OCI-LY3 (cell line): ENCODE data around the gene DLX4.

Source experiments
- H2AFZ ChIP-seq: fragments of 200-600, 300-600 bp; shearing (Covaris generic); 2 replicates; pipeline ENCODE4 v1.6.0; 2014; ENCODE audit warnings: antibody characterized with exemption, low read depth, low read length
- H3K27ac ChIP-seq: fragments of 200-600, 300-600 bp; sonication (generic); 2 replicates; pipeline ENCODE4 v1.5.1; 2014; ENCODE audit warnings: mild to moderate bottlenecking, low read length, moderate library complexity, mixed read lengths
- H3K27me3 ChIP-seq: fragments of 200-600, 300-600 bp; sonication (generic); 2 replicates; pipeline ENCODE4 v1.6.1; 2014; ENCODE audit warnings: low read depth, low read length, mixed read lengths
- H3K36me3 ChIP-seq: fragments of 200-600, 300-600 bp; sonication (generic); replicated peaks from 2 replicates; pipeline ENCODE3; 2014; ENCODE audit warnings: low read depth, low read length, mixed read lengths
- H3K4me1 ChIP-seq: fragments of 300-600, 200-600 bp; sonication (generic); 2 replicates; pipeline ENCODE4 v1.6.1; 2014; ENCODE audit warnings: low read length, mixed read lengths
- H3K4me2 ChIP-seq: fragments of 200-600, 300-600 bp; sonication (generic); 2 replicates; pipeline ENCODE4 v1.6.1; 2014; ENCODE audit warnings: low read length, mixed read lengths
- H3K4me3 ChIP-seq: fragments of 300-600, 200-600 bp; sonication (generic); 2 replicates; pipeline ENCODE4 v1.5.1; 2014; ENCODE audit warnings: antibody characterized with exemption, mild to moderate bottlenecking, low read length, moderate library complexity
- H3K79me2 ChIP-seq: fragments of 300-600, 200-600 bp; shearing (Covaris generic); 2 replicates; pipeline ENCODE4 v1.6.1; 2014; ENCODE audit warnings: mild to moderate bottlenecking, low read length, mixed read lengths
- H3K9ac ChIP-seq: fragments of 300-600, 200-600 bp; shearing (Covaris generic); 2 replicates; pipeline ENCODE4 v1.6.0; 2014; ENCODE audit warnings: mild to moderate bottlenecking, low read length, moderate library complexity
- H3K9me3 ChIP-seq: fragments of 200-600, 300-600 bp; shearing (Covaris generic); 2 replicates; pipeline ENCODE4 v1.6.1; 2014; ENCODE audit warnings: low read length, mixed read lengths; ENCODE audit not compliant: insufficient read depth
- H4K20me1 ChIP-seq: fragments of 200-600, 300-600 bp; sonication (generic); 2 replicates; pipeline ENCODE4 v1.6.1; 2016; ENCODE audit warnings: low read length, mixed read lengths; ENCODE audit not compliant: insufficient read depth
- CTCF ChIP-seq: fragments of 200-600, 300-600 bp; sonication (generic); IDR thresholded peaks from 2 replicates; pipeline ENCODE4 v1.5.1; 2014; ENCODE audit warnings: antibody characterized with exemption, low read length, low read depth
- EZH2phosphoT487 ChIP-seq: fragments of 200-600 bp; shearing (Covaris generic); IDR thresholded peaks from 2 replicates; pipeline ENCODE4 v1.6.1; 2018; ENCODE audit warnings: antibody characterized with exemption, mixed run types, low read depth

DLX4 gene

GRCh38 chr17:49996121-49996494, 27.1 kb downstream of the DLX4 start:
- no peak overlapping the region for H2AFZ ChIP-seq
- peaks cover 15% of the 10 kb centered on the region for H3K27me3 ChIP-seq
- H3K4me2 ChIP-seq, result peak overlapping the region; percentile 56
- no peak overlapping the region for H3K27ac ChIP-seq
- H3K4me1 ChIP-seq, result peaks cover 10% of the 10 kb centered on the region
- TF ChIP-seq CTCF (no peak), EZH2phosphoT487 (no peak)
- H3K9me3 ChIP-seq, result no peaks in the 10 kb centered on the region
- H3K36me3 ChIP-seq, result no peaks in the 10 kb centered on the region
- H3K4me3 ChIP-seq, result no peak overlapping the region
- no peaks in the 10 kb centered on the region for H3K79me2 ChIP-seq
- no peak overlapping the region for H3K9ac ChIP-seq
- no peaks in the 10 kb centered on the region for H4K20me1 ChIP-seq

- peaks cover 20% of the 10 kb centered on the region for H3K27me3 ChIP-seq
- no peak overlapping the region for H3K9ac ChIP-seq
- H3K4me3 ChIP-seq, result no peak overlapping the region
- H3K36me3 ChIP-seq, result no peaks in the 10 kb centered on the region
- H3K4me2 ChIP-seq, result peak overlapping the region; percentile 56
- no peak overlapping the region for H3K27ac ChIP-seq
- no peak overlapping the region for H2AFZ ChIP-seq
- H4K20me1 ChIP-seq, result no peaks in the 10 kb centered on the region
- no peaks in the 10 kb centered on the region for H3K79me2 ChIP-seq
- peak; percentile 95 for TF ChIP-seq CTCF
- no peak for TF ChIP-seq EZH2phosphoT487
- no peaks in the 10 kb centered on the region for H3K9me3 ChIP-seq
- H3K4me1 ChIP-seq, result peaks cover 10% of the 10 kb centered on the region
These were observed 27.7 kb downstream of the DLX4 start for GRCh38 chr17:49996495-49997300.

- no peak overlapping the region for H3K4me3 ChIP-seq
- H3K9me3 ChIP-seq, result no peaks in the 10 kb centered on the region
- H3K9ac ChIP-seq, result no peak overlapping the region
- H3K4me2 ChIP-seq, result no peak overlapping the region
- peaks cover 22% of the 10 kb centered on the region for H3K27me3 ChIP-seq
- TF ChIP-seq CTCF (no peak), EZH2phosphoT487 (no peak)
- no peak overlapping the region for H2AFZ ChIP-seq
- no peaks in the 10 kb centered on the region for H3K79me2 ChIP-seq
- no peaks in the 10 kb centered on the region for H4K20me1 ChIP-seq
- H3K36me3 ChIP-seq, result no peaks in the 10 kb centered on the region
- H3K4me1 ChIP-seq, result peaks cover 10% of the 10 kb centered on the region
- H3K27ac ChIP-seq, result no peak overlapping the region
These were observed 28.3 kb downstream of the DLX4 start for GRCh38 chr17:49997301-49997650.

- TF ChIP-seq EZH2phosphoT487 (no peak), CTCF (peak; percentile 88)
- peak overlapping the region; percentile 100 for H2AFZ ChIP-seq
- no peaks in the 10 kb centered on the region for H3K9me3 ChIP-seq
- peak overlapping the region; percentile 97 for H3K4me2 ChIP-seq
- no peaks in the 10 kb centered on the region for H3K36me3 ChIP-seq
- H3K4me3 ChIP-seq, result peak overlapping the region; percentile 75
- H3K27me3 ChIP-seq, result peaks cover 22% of the 10 kb centered on the region
- H4K20me1 ChIP-seq, result no peaks in the 10 kb centered on the region
- peak overlapping the region; percentile 69 for H3K9ac ChIP-seq
- no peaks in the 10 kb centered on the region for H3K79me2 ChIP-seq
- H3K27ac ChIP-seq, result no peak overlapping the region
- H3K4me1 ChIP-seq, result peaks cover 10% of the 10 kb centered on the region
These were observed 29.0 kb downstream of the DLX4 start for GRCh38 chr17:49997773-49998703.
